Measurements from ENCODE around the gene CBX4.

Gene CBX4

DNA sequence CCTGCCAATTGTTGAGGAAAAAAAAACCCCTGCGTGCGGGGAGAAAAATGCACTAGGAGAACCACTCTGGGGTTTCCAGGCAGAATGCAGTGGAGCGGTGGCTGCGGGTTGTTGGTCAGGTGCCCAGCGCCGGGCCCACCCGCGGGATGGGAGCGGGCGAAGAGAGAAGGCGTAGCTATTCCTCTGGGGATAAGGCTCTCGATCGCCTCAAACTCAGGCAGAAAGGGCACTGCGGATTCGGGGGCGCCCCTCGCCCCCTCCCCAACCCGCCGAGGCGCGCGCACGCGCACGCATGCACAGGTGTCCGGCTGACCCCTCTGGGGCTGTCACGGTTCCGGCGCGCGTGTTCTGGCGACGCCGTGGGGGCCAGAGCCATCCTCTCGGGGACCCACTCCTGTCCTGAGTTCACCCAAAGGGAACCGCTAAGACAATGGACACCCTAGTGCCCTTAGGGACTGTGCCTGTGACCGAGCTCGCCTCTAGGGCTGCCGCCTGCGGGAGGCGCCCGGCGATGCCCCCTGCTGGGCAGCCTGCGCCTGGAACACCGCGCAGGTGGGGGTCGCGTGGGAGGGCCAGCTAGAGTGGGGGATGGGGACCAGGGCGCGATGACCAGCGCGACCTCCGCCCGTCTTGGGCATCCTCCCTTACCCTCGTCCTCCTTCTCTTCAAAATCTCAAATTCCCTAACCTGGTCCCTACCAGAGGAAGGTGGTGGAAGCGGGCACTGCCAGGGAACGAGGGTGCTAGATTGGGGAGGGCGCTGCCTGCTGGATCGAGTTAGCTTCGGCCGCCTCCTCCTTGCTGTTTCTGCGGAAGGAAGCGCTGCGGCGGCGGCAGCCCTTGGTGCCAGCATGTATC is 28.0 kb downstream of the CBX4 start:
- peak; percentile 79 for ATAC-seq

DNA sequence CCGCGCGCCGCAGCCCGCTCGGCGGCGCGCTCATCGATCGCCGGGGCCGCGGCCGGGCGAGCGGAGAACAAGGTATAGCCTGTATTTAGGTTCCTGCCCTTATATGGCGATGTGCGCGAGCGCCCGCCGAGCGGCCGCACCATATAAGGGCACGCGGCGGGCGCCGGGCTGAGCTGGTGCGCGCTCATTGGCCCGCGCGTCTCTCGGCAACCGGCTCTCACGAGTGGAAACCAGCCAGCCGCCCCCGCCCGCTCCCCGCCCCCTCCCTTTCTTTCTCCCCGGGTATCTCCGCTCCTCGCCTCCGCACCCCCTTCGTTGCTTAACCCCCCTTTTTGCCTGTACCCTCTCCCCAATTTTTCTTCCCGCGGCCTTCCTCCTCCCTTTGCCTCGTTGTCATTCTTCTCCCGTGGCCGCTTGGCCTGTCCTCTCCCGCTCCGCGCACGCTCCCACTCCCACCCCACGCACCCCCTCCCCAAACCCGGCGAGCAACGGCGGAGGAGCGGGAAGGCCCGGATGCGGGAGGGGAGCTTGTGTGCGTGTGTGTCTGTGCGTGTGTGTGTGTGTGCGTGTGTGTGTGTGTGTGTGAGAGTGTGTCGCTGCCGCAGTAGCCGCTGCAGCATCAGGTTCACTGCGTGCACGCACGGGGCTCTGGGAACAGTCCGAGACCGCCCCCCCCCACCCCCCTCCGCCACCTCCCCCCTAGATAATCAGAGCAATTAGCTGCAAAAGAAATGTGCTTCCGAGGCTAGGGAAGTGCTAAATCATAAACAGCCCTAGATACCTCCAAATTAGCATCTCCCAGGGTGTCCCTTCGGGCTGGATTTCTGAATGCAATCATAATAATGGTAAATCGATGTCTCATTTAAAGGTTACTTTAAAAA is 28.9 kb downstream of the CBX4 start:
- peak; percentile 90 for ATAC-seq
- TF ChIP-seq, protein P1, sequence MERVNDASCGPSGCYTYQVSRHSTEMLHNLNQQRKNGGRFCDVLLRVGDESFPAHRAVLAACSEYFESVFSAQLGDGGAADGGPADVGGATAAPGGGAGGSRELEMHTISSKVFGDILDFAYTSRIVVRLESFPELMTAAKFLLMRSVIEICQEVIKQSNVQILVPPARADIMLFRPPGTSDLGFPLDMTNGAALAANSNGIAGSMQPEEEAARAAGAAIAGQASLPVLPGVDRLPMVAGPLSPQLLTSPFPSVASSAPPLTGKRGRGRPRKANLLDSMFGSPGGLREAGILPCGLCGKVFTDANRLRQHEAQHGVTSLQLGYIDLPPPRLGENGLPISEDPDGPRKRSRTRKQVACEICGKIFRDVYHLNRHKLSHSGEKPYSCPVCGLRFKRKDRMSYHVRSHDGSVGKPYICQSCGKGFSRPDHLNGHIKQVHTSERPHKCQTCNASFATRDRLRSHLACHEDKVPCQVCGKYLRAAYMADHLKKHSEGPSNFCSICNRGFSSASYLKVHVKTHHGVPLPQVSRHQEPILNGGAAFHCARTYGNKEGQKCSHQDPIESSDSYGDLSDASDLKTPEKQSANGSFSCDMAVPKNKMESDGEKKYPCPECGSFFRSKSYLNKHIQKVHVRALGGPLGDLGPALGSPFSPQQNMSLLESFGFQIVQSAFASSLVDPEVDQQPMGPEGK (CRISPR knock-in tag; IDR thresholded peaks at IDR 0.05; ENCODE audit: borderline replicate concordance) = no peak
- no peak for TF ChIP-seq BACH2 (CRISPR knock-in tag; IDR thresholded peaks at IDR 0.05; ENCODE audit: borderline replicate concordance)
- TF ChIP-seq ZFP30 (CRISPR knock-in tag; IDR thresholded peaks at IDR 0.05) = no peak

More for the DNA sequence above, 28.0 kb downstream of the CBX4 start:
- no peak for TF ChIP-seq ZC3H10 (CRISPR knock-in tag; IDR thresholded peaks at IDR 0.05)
- TF ChIP-seq, protein P1 (CRISPR knock-in tag; IDR thresholded peaks at IDR 0.05; ENCODE audit: borderline replicate concordance) = peak; percentile 92; the same call in 1 of the 2 replicates
- no peak for TF ChIP-seq ZFP3 (CRISPR knock-in tag; IDR thresholded peaks at IDR 0.05)
- TF ChIP-seq, protein P2, sequence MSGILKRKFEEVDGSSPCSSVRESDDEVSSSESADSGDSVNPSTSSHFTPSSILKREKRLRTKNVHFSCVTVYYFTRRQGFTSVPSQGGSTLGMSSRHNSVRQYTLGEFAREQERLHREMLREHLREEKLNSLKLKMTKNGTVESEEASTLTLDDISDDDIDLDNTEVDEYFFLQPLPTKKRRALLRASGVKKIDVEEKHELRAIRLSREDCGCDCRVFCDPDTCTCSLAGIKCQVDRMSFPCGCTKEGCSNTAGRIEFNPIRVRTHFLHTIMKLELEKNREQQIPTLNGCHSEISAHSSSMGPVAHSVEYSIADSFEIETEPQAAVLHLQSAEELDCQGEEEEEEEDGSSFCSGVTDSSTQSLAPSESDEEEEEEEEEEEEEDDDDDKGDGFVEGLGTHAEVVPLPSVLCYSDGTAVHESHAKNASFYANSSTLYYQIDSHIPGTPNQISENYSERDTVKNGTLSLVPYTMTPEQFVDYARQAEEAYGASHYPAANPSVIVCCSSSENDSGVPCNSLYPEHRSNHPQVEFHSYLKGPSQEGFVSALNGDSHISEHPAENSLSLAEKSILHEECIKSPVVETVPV (CRISPR knock-in tag; IDR thresholded peaks at IDR 0.05) = no peak
- TF ChIP-seq, protein P3, sequence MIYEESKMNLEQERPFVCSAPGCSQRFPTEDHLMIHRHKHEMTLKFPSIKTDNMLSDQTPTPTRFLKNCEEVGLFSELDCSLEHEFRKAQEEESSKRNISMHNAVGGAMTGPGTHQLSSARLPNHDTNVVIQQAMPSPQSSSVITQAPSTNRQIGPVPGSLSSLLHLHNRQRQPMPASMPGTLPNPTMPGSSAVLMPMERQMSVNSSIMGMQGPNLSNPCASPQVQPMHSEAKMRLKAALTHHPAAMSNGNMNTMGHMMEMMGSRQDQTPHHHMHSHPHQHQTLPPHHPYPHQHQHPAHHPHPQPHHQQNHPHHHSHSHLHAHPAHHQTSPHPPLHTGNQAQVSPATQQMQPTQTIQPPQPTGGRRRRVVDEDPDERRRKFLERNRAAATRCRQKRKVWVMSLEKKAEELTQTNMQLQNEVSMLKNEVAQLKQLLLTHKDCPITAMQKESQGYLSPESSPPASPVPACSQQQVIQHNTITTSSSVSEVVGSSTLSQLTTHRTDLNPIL (CRISPR knock-in tag; IDR thresholded peaks at IDR 0.05; ENCODE audit: low read depth) = no peak
- no peak for TF ChIP-seq BACH2 (CRISPR knock-in tag; IDR thresholded peaks at IDR 0.05; ENCODE audit: borderline replicate concordance)
- no peak for TF ChIP-seq ZNF565 (CRISPR knock-in tag; conservative IDR thresholded peaks at IDR 0.05; ENCODE audit: low read depth)
- no peak for TF ChIP-seq TOX (CRISPR knock-in tag; IDR thresholded peaks at IDR 0.05; ENCODE audit: borderline replicate concordance)
- no peak for TF ChIP-seq GLIS3 (CRISPR knock-in tag; IDR thresholded peaks at IDR 0.05)
- TF ChIP-seq, protein P4, sequence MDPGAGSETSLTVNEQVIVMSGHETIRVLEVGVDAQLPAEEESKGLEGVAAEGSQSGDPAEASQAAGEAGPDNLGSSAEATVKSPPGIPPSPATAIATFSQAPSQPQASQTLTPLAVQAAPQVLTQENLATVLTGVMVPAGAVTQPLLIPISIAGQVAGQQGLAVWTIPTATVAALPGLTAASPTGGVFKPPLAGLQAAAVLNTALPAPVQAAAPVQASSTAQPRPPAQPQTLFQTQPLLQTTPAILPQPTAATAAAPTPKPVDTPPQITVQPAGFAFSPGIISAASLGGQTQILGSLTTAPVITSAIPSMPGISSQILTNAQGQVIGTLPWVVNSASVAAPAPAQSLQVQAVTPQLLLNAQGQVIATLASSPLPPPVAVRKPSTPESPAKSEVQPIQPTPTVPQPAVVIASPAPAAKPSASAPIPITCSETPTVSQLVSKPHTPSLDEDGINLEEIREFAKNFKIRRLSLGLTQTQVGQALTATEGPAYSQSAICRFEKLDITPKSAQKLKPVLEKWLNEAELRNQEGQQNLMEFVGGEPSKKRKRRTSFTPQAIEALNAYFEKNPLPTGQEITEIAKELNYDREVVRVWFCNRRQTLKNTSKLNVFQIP (CRISPR knock-in tag; IDR thresholded peaks at IDR 0.05; ENCODE audit: borderline replicate concordance, low read depth) = no peak
- 0 out of 2 replicates have a peak, but pooled peaks have one; percentile 5 for TF ChIP-seq ZNF8 (CRISPR knock-in tag; IDR thresholded peaks at IDR 0.05)
- TF ChIP-seq TCF4 (CRISPR knock-in tag; IDR thresholded peaks at IDR 0.05; ENCODE audit: borderline replicate concordance) = peak; percentile 57; the same call in 1 of the 2 replicates
- no peak for TF ChIP-seq ISL1 (CRISPR knock-in tag; IDR thresholded peaks at IDR 0.05)
- TF ChIP-seq CSDC2 (CRISPR knock-in tag; IDR thresholded peaks at IDR 0.05) = peak; percentile 89; the same call in 1 of the 2 replicates
- TF ChIP-seq ZFP30 (CRISPR knock-in tag; IDR thresholded peaks at IDR 0.05) = no peak
- no peak for TF ChIP-seq PPARA (CRISPR knock-in tag; IDR thresholded peaks at IDR 0.05; ENCODE audit: borderline replicate concordance)
- no peak for TF ChIP-seq OSR1 (CRISPR knock-in tag; IDR thresholded peaks at IDR 0.05)
- TF ChIP-seq SNAI2 (CRISPR knock-in tag; IDR thresholded peaks at IDR 0.05) = peak; percentile 78
- peak; percentile 33; the same call in 1 of the 2 replicates for TF ChIP-seq ZNF70 (CRISPR knock-in tag; IDR thresholded peaks at IDR 0.05)

All from SK-N-SH treated with all-trans-retinoic acid at 6 μM for 48 hours (cell line).